Central memory CD8-positive, alpha-beta T cell (primary cell): ENCODE results near the gene LAMA1.

ENCODE experiments used
- ATAC-seq: fragments of 150-1000 bp; cut with Tn5 transposase; replicated peaks from 2 replicates; pipeline ENCODE4 v1.10.0; 2022; ENCODE audit warnings: mild to moderate bottlenecking, moderate FRiP score, moderate number of reproducible peaks; ENCODE audit not compliant: poor library complexity, severe bottlenecking; ENCODE audit errors: extremely low read depth
- DNase-seq, 2 donors: peaks; one replicate each; pipeline ENCODE4 v3.0.0; 2021; ENCODE audit warnings: low spot score in 2 of 2
- H3K27ac Mint-ChIP-seq: one replicate; pipeline ENCODE4 v1.8.0; 2022; ENCODE audit warnings: low read depth, mild to moderate bottlenecking, moderate library complexity, mixed read lengths
- H3K27me3 Mint-ChIP-seq: one replicate; pipeline ENCODE4 v1.8.0; 2022; ENCODE audit warnings: mixed read lengths
- H3K36me3 Mint-ChIP-seq: one replicate; pipeline ENCODE4 v1.8.0; 2022; ENCODE audit warnings: mild to moderate bottlenecking, moderate library complexity, mixed read lengths; ENCODE audit not compliant: insufficient read depth
- H3K4me1 Mint-ChIP-seq: one replicate; pipeline ENCODE4 v1.8.0; 2022; ENCODE audit warnings: mixed read lengths
- H3K4me3 Mint-ChIP-seq: one replicate; pipeline ENCODE4 v1.8.0; 2022; ENCODE audit warnings: mild to moderate bottlenecking, moderate library complexity, mixed read lengths
- H3K9me3 Mint-ChIP-seq: one replicate; pipeline ENCODE4 v1.8.0; 2022; ENCODE audit warnings: mixed read lengths

Gene LAMA1

DNA sequence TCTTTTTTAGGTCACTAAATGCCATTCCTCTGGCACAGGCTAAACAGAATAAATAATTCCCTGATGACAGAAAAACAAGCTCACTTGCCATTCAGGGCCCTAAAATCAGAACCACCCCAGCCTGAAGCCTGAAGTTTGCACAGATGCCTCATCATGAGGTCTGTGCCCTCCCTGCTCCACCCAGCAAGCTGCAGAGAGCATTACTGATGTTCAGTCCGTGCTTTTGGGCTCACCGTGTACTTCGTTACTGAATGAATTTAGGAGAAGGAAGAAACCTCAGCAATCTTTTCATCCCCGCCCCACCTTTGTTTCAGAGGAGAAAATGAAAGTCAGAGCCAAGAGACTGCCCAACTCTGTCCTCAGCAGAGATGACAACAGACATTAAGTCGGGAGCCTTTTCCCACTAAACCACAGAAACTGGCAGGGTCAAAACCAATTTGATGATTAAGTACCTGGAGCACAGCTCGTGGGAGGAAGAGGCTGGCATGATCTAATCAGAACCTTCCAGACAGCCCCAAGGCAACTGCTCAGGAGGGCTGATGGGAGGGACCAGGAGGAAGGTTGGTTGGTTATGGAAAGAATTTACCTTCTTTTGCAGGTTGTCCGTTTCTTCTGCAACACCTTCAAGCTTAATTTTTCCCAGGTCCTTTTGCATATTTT, 122.7 kb downstream of the LAMA1 start:
- H3K27ac Mint-ChIP-seq, result no peak overlapping the region
- H3K4me1 Mint-ChIP-seq, result no peaks in the 10 kb centered on the region
- ATAC-seq (no peak), DNase-seq (no peak)
- H3K9me3 Mint-ChIP-seq, result peaks cover 10% of the 10 kb centered on the region
- H3K4me3 Mint-ChIP-seq, result no peak overlapping the region
- H3K36me3 Mint-ChIP-seq, result no peaks in the 10 kb centered on the region
- H3K27me3 Mint-ChIP-seq, result no peaks in the 10 kb centered on the region

DNA sequence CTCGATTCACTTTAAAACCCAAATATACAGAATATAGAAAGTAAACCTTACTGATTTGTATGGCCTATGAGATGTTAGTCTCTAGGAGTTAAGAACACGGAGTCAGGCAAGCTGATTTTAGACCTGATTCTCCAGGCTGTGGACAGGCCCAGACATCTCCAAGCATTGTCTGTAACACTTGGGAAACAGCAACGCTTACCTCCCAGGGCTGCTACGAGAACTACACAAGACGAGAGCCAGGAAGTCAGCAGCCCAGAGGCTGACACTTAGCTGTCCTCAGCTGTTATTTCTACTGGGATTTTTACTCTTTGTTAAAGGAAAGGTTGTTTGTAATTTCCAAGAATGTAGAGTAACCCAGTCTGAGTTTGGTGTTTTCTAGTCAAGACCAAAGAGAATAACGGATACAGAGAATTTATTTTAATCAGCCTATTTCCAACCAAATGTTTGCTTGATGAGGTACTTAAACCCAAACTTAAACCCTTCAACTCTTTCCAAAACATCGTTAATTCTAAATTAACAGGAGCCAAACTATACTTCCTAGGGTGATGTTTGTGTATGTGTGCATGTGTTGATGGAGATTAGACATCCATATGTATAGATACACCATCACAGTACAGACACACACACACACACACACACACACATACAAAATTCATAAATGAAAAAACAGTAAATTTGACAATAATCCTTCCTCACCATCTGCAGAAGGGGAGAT, 123.4 kb downstream of the LAMA1 start:
- Mint-ChIP-seq H3K27ac (no peak overlapping the region), H3K4me3 (no peak overlapping the region), H3K36me3 (no peaks in the 10 kb centered on the region), H3K4me1 (no peaks in the 10 kb centered on the region), H3K9me3 (peaks cover 10% of the 10 kb centered on the region), H3K27me3 (no peaks in the 10 kb centered on the region)
- DNase-seq (no peak), ATAC-seq (no peak)

GRCh38 chr18:6992761-6993160, 124.8 kb downstream of the LAMA1 start:
- H3K27ac Mint-ChIP-seq, result no peak overlapping the region
- no peaks in the 10 kb centered on the region for H3K36me3 Mint-ChIP-seq
- no peak for ATAC-seq

DNA sequence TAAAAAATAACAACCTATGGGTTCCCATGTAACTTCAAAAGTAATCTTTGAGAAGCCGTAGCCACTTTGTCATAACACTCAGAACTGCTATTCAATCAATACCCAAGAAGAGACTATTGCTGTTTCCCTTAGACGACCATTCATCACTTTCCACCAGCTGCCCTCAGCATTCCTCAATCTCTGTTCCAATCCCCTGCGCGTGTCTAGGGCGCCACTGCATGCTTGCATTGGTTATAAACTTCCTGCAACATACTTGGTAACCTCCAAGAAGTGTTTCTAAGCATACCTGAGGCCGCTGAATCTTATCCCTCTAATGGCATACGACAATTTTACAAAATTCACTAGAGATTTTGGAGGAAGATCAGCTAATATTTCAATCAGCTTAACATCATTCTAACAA, 134.2 kb downstream of the LAMA1 start:
- Mint-ChIP-seq H3K27ac (no peak overlapping the region), H3K9me3 (no peaks in the 10 kb centered on the region), H3K27me3 (no peaks in the 10 kb centered on the region), H3K36me3 (no peaks in the 10 kb centered on the region), H3K4me1 (no peaks in the 10 kb centered on the region), H3K4me3 (no peak overlapping the region)
- no peak for ATAC-seq
- no peak for DNase-seq

More at GRCh38 chr18:6992761-6993160, 124.8 kb downstream of the LAMA1 start:
- Mint-ChIP-seq H3K4me3 (no peak overlapping the region), H3K9me3 (peaks cover 4% of the 10 kb centered on the region), H3K4me1 (no peaks in the 10 kb centered on the region), H3K27me3 (no peaks in the 10 kb centered on the region)
- no peak for DNase-seq

GRCh38 chr18:6982398-6982797, 135.2 kb downstream of the LAMA1 start:
- no peaks in the 10 kb centered on the region for H3K4me1 Mint-ChIP-seq
- DNase-seq (no peak), ATAC-seq (no peak)
- H3K9me3 Mint-ChIP-seq, result no peaks in the 10 kb centered on the region
- H3K27ac Mint-ChIP-seq, result no peak overlapping the region
- no peaks in the 10 kb centered on the region for H3K27me3 Mint-ChIP-seq
- no peak overlapping the region for H3K4me3 Mint-ChIP-seq
- no peaks in the 10 kb centered on the region for H3K36me3 Mint-ChIP-seq

- no peaks in the 10 kb centered on the region for H3K4me1 Mint-ChIP-seq
- no peak for ATAC-seq
- H3K27ac Mint-ChIP-seq, result no peak overlapping the region
These were observed 137.2 kb downstream of the LAMA1 start for GRCh38 chr18:6980363-6980762.

DNA sequence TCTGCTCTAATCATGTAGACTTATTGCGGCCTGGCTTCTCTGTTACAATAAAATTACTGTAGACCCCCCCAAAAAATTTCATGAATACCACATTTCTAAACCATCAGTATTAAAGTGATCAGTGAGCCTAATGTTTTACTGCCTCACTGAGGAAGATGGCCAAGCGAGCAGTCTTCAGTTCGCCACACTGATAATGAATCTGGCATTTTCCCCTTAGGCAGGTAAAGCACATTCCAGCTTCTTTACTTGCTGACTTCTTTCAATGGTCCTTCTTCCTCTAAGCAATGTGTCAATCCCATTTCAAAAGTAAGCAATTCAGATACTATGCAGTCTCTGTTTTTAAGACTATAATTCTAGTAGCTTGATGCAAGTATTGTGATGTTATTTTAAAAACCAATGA, 137.6 kb downstream of the LAMA1 start:
- Mint-ChIP-seq H3K27me3 (no peaks in the 10 kb centered on the region), H3K36me3 (no peaks in the 10 kb centered on the region), H3K9me3 (no peaks in the 10 kb centered on the region), H3K4me1 (no peaks in the 10 kb centered on the region), H3K27ac (no peak overlapping the region), H3K4me3 (no peak overlapping the region)
- no peak for DNase-seq
- no peak for ATAC-seq

More at GRCh38 chr18:6980363-6980762, 137.2 kb downstream of the LAMA1 start:
- no peaks in the 10 kb centered on the region for H3K36me3 Mint-ChIP-seq
- DNase-seq, result no peak
- no peaks in the 10 kb centered on the region for H3K9me3 Mint-ChIP-seq
- H3K27me3 Mint-ChIP-seq, result no peaks in the 10 kb centered on the region
- H3K4me3 Mint-ChIP-seq, result no peak overlapping the region

DNA sequence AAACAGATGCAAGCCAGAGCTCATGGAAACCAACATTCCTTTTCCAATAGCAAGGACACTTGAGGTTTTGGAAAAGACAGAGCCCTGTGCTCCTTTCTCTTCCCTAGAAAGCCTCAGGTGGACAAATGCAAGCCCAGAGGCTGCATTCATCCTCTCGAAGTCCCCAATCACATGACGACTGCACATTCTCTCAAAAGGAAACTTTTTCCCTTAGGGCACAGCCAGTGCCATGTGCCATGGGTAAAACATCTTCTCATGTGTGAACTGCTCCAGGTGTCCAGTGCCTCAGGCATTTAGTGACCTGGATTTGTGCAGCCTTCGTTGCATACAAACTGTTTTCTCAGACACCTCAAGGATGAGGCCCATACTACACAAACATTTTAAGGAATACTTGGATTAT, 140.7 kb downstream of the LAMA1 start:
- Mint-ChIP-seq H3K4me3 (no peak overlapping the region), H3K36me3 (no peaks in the 10 kb centered on the region), H3K27ac (no peak overlapping the region), H3K27me3 (no peaks in the 10 kb centered on the region), H3K9me3 (no peaks in the 10 kb centered on the region), H3K4me1 (no peaks in the 10 kb centered on the region)
- DNase-seq (no peak), ATAC-seq (no peak)

GRCh38 chr18:6975084-6975483, 142.5 kb downstream of the LAMA1 start:
- Mint-ChIP-seq H3K4me3 (no peak overlapping the region), H3K36me3 (no peaks in the 10 kb centered on the region), H3K27ac (no peak overlapping the region), H3K9me3 (peaks cover under 1% of the 10 kb centered on the region), H3K4me1 (no peaks in the 10 kb centered on the region), H3K27me3 (no peaks in the 10 kb centered on the region)
- ATAC-seq, result no peak
- DNase-seq, result no peak

DNA sequence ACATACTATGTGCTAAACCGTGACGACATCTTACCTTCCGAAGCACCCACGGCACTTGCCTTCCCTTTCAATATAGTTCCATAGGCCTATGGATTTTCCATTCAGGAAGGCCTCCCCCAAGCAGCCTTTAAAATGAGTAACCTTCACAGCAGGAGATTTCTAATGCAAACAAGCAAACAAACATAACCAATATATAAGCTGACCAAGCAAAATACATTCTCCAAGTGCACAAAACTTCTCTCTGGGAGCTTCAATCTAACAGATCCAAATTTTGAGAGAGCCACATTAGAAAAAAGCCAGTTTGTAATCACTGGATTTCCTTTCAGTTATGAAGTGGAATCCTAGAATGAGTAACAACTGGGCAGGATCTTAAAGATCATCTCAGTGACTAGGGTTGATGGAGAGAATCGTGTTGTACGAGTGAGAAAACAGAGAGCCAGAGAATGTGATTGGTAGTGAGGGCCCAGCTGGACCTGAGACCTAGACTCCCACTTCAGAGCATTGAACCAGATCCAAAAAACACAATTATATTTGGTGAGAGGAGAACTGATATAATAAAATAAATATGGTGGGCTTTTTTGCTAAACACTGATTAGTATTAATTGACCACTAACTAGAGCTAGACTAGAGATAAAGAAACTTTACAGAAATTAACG, 145.6 kb downstream of the LAMA1 start:
- no peak for ATAC-seq
- no peak overlapping the region for H3K27ac Mint-ChIP-seq
- peaks cover 7% of the 10 kb centered on the region for H3K9me3 Mint-ChIP-seq
- H3K4me3 Mint-ChIP-seq, result no peak overlapping the region
- no peaks in the 10 kb centered on the region for H3K27me3 Mint-ChIP-seq
- DNase-seq, result no peak
- H3K4me1 Mint-ChIP-seq, result no peaks in the 10 kb centered on the region
- H3K36me3 Mint-ChIP-seq, result no peaks in the 10 kb centered on the region

DNA sequence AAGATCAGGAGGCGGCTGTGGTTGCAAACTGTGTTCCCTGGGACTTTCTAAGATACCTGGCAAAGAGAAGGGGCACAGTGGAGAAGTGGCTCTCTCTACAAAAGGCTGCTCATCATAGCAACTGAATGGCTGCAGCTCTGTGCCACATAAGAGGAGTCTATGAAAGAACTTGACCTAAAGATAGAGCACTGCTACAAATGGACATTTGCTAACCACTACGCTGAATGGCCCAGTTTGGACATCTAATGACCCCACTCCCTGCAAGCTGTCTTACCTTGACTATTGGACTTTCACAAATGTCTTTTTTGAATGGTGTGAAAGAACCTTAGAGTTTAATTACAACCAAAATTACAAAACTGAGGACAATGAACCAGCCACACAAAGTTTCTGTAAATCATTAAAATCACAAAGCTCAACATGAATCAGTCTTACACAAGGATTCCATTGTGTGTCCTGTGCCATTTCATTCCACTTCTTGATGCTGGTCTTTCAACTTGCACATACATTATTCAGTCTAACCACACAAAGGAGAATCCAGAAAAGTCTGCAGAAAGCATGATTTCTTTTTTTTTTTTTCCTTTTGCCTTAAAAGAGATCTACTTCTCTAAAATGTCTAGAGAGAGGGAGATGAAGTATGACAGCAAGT, 154.0 kb downstream of the LAMA1 start:
- H3K27ac Mint-ChIP-seq, result no peak overlapping the region
- no peak for ATAC-seq
- H3K4me1 Mint-ChIP-seq, result no peaks in the 10 kb centered on the region
- no peak overlapping the region for H3K4me3 Mint-ChIP-seq
- H3K36me3 Mint-ChIP-seq, result no peaks in the 10 kb centered on the region
- H3K27me3 Mint-ChIP-seq, result no peaks in the 10 kb centered on the region
- DNase-seq, result no peak
- peaks cover 5% of the 10 kb centered on the region for H3K9me3 Mint-ChIP-seq

DNA sequence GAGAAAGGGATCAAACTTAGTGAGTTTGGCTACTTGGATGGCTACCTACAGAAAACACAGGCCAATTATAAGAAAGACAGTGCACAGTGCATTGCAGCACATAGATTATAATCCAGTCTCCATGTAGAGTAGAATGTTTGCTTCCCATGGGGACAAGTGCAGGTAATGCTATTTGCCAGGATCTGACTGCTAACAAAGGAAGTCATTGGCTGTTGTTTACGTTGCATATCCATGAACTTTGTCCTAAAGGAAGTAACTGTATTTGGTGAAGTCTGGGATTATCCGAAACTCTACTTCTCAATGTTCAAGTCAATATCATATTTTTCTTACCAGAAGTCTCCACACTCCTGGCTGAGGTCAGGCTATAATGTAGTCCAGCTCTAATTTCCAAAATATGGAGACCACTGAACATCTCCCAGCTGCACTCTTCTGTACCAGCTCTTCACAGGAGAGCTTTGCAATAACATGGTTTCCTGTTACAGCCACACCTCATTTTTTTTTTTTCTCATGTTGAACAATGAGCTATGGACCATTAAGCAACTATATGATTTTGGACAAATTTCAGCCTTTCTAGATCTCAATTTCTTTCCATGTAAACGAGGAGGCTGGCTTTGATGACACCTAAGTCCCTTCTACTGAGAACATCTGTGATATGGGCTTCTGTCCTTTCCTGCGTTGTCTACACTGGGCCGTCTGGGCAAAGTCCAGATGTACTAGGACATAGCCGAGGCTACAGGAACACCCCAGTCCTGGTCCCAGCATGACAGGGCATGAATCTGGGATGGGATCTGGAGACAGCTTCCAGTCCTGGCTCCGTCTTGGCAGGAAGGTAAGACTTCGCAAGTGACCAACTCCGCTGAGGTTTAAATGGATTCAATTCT, 154.8 kb downstream of the LAMA1 start:
- no peak overlapping the region for H3K4me3 Mint-ChIP-seq
- H3K36me3 Mint-ChIP-seq, result no peaks in the 10 kb centered on the region
- no peaks in the 10 kb centered on the region for H3K27me3 Mint-ChIP-seq
- DNase-seq (no peak), ATAC-seq (no peak)
- no peak overlapping the region for H3K27ac Mint-ChIP-seq
- no peaks in the 10 kb centered on the region for H3K4me1 Mint-ChIP-seq
- H3K9me3 Mint-ChIP-seq, result peaks cover 5% of the 10 kb centered on the region
